ENCODE results near the gene ATP1A2. TPM values are rescaled to one million over a fixed set of nuclear protein-coding genes. Genes with fewer than 3 reads are reported as not detected.

ATP1A2 gene
- total and polyA plus RNA-seq, 2 donors (not counting 1 experiment from before 2014, with no cell fraction given): not detected

DNA sequence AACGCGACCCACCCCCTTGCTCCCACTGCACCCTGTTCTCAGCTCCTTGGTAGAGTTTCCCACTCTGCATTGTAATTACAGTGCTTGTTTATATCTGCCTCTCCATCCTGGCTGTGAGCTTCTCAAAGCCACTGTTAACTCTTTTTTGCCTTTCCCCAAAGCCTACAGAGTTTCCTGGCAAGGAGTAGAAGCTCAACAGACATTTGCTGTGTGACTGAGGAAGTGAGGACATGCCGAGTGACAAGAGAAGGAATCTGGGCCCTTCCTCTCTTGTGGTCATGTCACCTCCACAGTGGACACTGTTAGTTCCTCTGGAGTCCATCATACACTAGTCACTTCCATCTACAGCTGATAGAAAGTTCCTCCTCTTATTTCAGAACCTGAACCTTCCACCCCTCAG, 11.1 kb upstream of the ATP1A2 start:
- no peaks in the 10 kb centered on the region for H3K36me3 ChIP-seq (replicated peaks in 1 of 2; ENCODE audit: control extremely low read depth in 1 of 2, control insufficient read depth in 1 of 2, extremely low read depth in 1 of 2, insufficient read depth in 2 of 2, low read length in 1 of 2)
- Mint-ChIP-seq H3K4me3 (no peak overlapping the region), H3K27me3 (peaks cover 5% of the 10 kb centered on the region), H3K27ac (no peak overlapping the region), H3K9me3 (ENCODE audit: insufficient read depth) (no peaks in the 10 kb centered on the region), H3K4me1 (peaks cover 21% of the 10 kb centered on the region)
- WGBS (ENCODE audit: insufficient coverage): 81% methylated on average over 3 of the region's 3 CpGs
- no peak overlapping the region for H3K9ac ChIP-seq (ENCODE audit: low read length)
- ChIA-PET POLR2A (no interaction called here), CTCF (interaction anchor here (1.2 to 7.2 kb wide), 7 partner anchors 18 to 272 kb away, joined by 3 to 131 read pairs (median 5); no protein-coding TSS in a partner anchor)
- H3K27me3 ChIP-seq (replicated peaks in 1 of 4; ENCODE audit: control extremely low read depth in 1 of 4, control insufficient read depth in 3 of 4, insufficient read depth in 4 of 4, low read length in 3 of 4): peaks cover 0 to 3% (median 0%) of the 10 kb centered on the region in 4 experiments
- intact Hi-C loops (cut with micrococcal nuclease): no loop called here
- ATAC-seq (ENCODE audit: low read depth): no peak
- no peak overlapping the region for H3K27ac ChIP-seq (ENCODE audit: low read length in 2 of 2)
- no peak overlapping the region for H3K4me2 ChIP-seq (replicated peaks; ENCODE audit: low read depth, low read length, poor library complexity, severe bottlenecking)
- H3K4me3 ChIP-seq (ENCODE audit: control extremely low read depth in 1 of 5, extremely low read depth in 1 of 5, insufficient read depth in 1 of 5, low read depth in 2 of 5, low read length in 4 of 5): no peak overlapping the region
- H4K20me1 ChIP-seq (ENCODE audit: control insufficient read depth, insufficient read depth, low read length, poor library complexity, severe bottlenecking): no peaks in the 10 kb centered on the region
- no peaks in the 10 kb centered on the region for H3K79me2 ChIP-seq (ENCODE audit: control insufficient read depth, insufficient read depth, low read length)
- no peaks in the 10 kb centered on the region for H3K9me3 ChIP-seq (ENCODE audit: control extremely low read depth in 1 of 3, control insufficient read depth in 2 of 3, insufficient read depth in 1 of 3, low read length in 2 of 3)
- no peak for DNase-seq
- peaks cover 11 to 16% of the 10 kb centered on the region in 2 donors for H3K4me1 ChIP-seq (ENCODE audit: control insufficient read depth in 2 of 2, insufficient read depth in 2 of 2, low read length in 2 of 2)
- TF ChIP-seq EZH2 (IDR thresholded peaks at IDR 0.05; ENCODE audit: borderline replicate concordance, insufficient read depth, low read depth, low read length, poor library complexity, severe bottlenecking): no peak
- TF ChIP-seq, protein P1, sequence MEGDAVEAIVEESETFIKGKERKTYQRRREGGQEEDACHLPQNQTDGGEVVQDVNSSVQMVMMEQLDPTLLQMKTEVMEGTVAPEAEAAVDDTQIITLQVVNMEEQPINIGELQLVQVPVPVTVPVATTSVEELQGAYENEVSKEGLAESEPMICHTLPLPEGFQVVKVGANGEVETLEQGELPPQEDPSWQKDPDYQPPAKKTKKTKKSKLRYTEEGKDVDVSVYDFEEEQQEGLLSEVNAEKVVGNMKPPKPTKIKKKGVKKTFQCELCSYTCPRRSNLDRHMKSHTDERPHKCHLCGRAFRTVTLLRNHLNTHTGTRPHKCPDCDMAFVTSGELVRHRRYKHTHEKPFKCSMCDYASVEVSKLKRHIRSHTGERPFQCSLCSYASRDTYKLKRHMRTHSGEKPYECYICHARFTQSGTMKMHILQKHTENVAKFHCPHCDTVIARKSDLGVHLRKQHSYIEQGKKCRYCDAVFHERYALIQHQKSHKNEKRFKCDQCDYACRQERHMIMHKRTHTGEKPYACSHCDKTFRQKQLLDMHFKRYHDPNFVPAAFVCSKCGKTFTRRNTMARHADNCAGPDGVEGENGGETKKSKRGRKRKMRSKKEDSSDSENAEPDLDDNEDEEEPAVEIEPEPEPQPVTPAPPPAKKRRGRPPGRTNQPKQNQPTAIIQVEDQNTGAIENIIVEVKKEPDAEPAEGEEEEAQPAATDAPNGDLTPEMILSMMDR (IDR thresholded peaks at IDR 0.05): no peak
- no peak overlapping the region for H2AFZ ChIP-seq (ENCODE audit: insufficient read depth, low read depth, low read length, poor library complexity, severe bottlenecking)

DNA sequence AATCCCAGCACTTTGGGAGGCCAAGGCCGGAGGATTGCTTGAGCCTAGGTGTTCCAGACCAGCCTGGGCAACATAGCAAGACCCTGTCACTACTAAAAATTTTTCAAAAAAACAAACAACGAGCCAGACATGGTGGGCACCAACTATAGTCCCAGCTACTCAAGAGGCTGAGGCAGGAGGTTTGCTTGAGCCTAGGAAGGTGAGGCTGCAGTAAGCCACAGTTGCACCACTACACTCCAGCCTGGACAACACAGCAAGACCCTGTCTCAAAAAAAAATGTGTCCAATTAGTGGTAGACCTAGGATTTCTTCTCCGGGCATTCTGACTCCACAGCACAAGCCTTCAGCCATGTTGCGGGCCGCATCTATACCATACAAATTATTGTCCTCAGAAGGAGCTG, 10.4 kb upstream of the ATP1A2 start:
- DNase-seq: no peak
- Histone ChIP-seq H3K4me3 (ENCODE audit: control extremely low read depth in 1 of 5, extremely low read depth in 1 of 5, insufficient read depth in 1 of 5, low read depth in 2 of 5, low read length in 4 of 5) (no peak overlapping the region), H2AFZ (ENCODE audit: insufficient read depth, low read depth, low read length, poor library complexity, severe bottlenecking) (no peak overlapping the region), H3K9ac (ENCODE audit: low read length) (no peak overlapping the region), H3K36me3 (replicated peaks in 1 of 2; ENCODE audit: control extremely low read depth in 1 of 2, control insufficient read depth in 1 of 2, extremely low read depth in 1 of 2, insufficient read depth in 2 of 2, low read length in 1 of 2) (no peaks in the 10 kb centered on the region), H3K79me2 (ENCODE audit: control insufficient read depth, insufficient read depth, low read length) (no peaks in the 10 kb centered on the region), H3K4me2 (replicated peaks; ENCODE audit: low read depth, low read length, poor library complexity, severe bottlenecking) (no peak overlapping the region), H3K27ac (ENCODE audit: low read length in 2 of 2) (no peak overlapping the region), H3K27me3 (replicated peaks in 1 of 4; ENCODE audit: control extremely low read depth in 1 of 4, control insufficient read depth in 3 of 4, insufficient read depth in 4 of 4, low read length in 3 of 4) (peaks cover 0 to 3% (median 0%) of the 10 kb centered on the region in 4 experiments), H3K9me3 (ENCODE audit: control extremely low read depth in 1 of 3, control insufficient read depth in 2 of 3, insufficient read depth in 1 of 3, low read length in 2 of 3) (no peaks in the 10 kb centered on the region), H4K20me1 (ENCODE audit: control insufficient read depth, insufficient read depth, low read length, poor library complexity, severe bottlenecking) (no peaks in the 10 kb centered on the region), H3K4me1 (ENCODE audit: control insufficient read depth in 2 of 2, insufficient read depth in 2 of 2, low read length in 2 of 2) (peaks cover 7 to 12% of the 10 kb centered on the region in 2 donors)
- Mint-ChIP-seq H3K4me3 (no peak overlapping the region), H3K4me1 (peaks cover 17% of the 10 kb centered on the region), H3K27ac (no peak overlapping the region), H3K9me3 (ENCODE audit: insufficient read depth) (no peaks in the 10 kb centered on the region), H3K27me3 (peaks cover 5% of the 10 kb centered on the region)
- intact Hi-C loops (cut with micrococcal nuclease): no loop called here
- TF ChIP-seq, protein P1 (IDR thresholded peaks at IDR 0.05): no peak
- no peak for TF ChIP-seq EZH2 (IDR thresholded peaks at IDR 0.05; ENCODE audit: borderline replicate concordance, insufficient read depth, low read depth, low read length, poor library complexity, severe bottlenecking)
- 93% methylated on average over 4 of the region's 5 CpGs for WGBS (ENCODE audit: insufficient coverage)
- CTCF ChIA-PET: interaction anchor here (0.9 to 7.2 kb wide), 9 partner anchors 19 to 271 kb away, joined by 3 to 131 read pairs (median 5); no protein-coding TSS in a partner anchor
- no peak for ATAC-seq (ENCODE audit: low read depth)
- POLR2A ChIA-PET: no interaction called here
